B cell (primary cell): ENCODE measurements around the gene PIK3C3. TPM values are rescaled to one million over a fixed set of nuclear protein-coding genes. Genes with fewer than 3 reads are reported as not detected.

Experiments used
- ATAC-seq: fragments of 200-7000 bp; cut with Tn5 transposase; one replicate; pipeline ENCODE4 v1.10.0; 2021; ENCODE audit warnings: low read depth, mild to moderate bottlenecking, moderate number of reproducible peaks, moderate library complexity
- CTCF ChIA-PET: fragments of 350-600 bp; sonication (Branson Sonifier 250); formaldehyde crosslinking; loops from one replicate; lab custom pipeline; 2021; ENCODE audit warnings: antibody characterized with exemption, inconsistent platforms; lab: Charles Lee
- POLR2A ChIA-PET: fragments of 350-600 bp; sonication (Branson Sonifier 250); formaldehyde crosslinking; loops from one replicate; lab custom pipeline; 2021; ENCODE audit warnings: antibody characterized with exemption; lab: Charles Lee
- DNase-seq: peaks from one replicate; pipeline ENCODE4 v3.0.0; 2013
- H2AFZ ChIP-seq: 2 replicates; pipeline ENCODE4 v1.6.1; 2012; ENCODE audit warnings: mild to moderate bottlenecking, low read depth, low read length; ENCODE audit not compliant: insufficient read depth, poor library complexity, severe bottlenecking
- H3K27ac ChIP-seq, 2 donors: 1 replicate in 1 of 2; 2 replicates in 1 of 2; pipeline ENCODE4 v1.5.1; 2012 to 2013; ENCODE audit warnings: low read length in 2 of 2, mild to moderate bottlenecking in 2 of 2, moderate library complexity in 1 of 2
- H3K27me3 ChIP-seq, 4 experiments: fragments of 200-600 bp in 1 of 4; sonication (generic) in 1 of 4; replicated peaks in 1 of 4; 1 replicate in 2 of 4; 2 replicates in 2 of 4; pipeline versions ENCODE4 v1.6.1 to v1.7.0; 2013 to 2016; ENCODE audit warnings: low read length in 3 of 4, mild to moderate bottlenecking in 2 of 4, mixed read lengths in 1 of 4, moderate library complexity in 1 of 4; ENCODE audit not compliant: insufficient read depth in 4 of 4, control insufficient read depth in 3 of 4; ENCODE audit errors: control extremely low read depth in 1 of 4
- H3K36me3 ChIP-seq, 2 experiments: replicated peaks in 1 of 2; 1 replicate in 1 of 2; 2 replicates in 1 of 2; pipeline versions ENCODE4 v1.6.1 to v1.7.1; 2013; ENCODE audit warnings: low read length in 1 of 2; ENCODE audit not compliant: insufficient read depth in 2 of 2, control insufficient read depth in 1 of 2; ENCODE audit errors: control extremely low read depth in 1 of 2, extremely low read depth in 1 of 2
- H3K4me1 ChIP-seq, 2 donors: fragments of 200-600 bp in 1 of 2; sonication (generic) in 1 of 2; 1 replicate in 1 of 2; 2 replicates in 1 of 2; pipeline versions ENCODE4 v1.5.1 to v1.6.1; 2013 to 2017; ENCODE audit warnings: low read length in 2 of 2; ENCODE audit not compliant: control insufficient read depth in 2 of 2, insufficient read depth in 2 of 2
- H3K4me2 ChIP-seq: replicated peaks from 2 replicates; pipeline ENCODE3; 2012; ENCODE audit warnings: mild to moderate bottlenecking, low read depth, low read length; ENCODE audit not compliant: poor library complexity, severe bottlenecking
- H3K4me3 ChIP-seq, 5 experiments: fragments of 200-600 bp in 1 of 5; sonication (generic) in 1 of 5; 1 replicate in 3 of 5; 2 replicates in 2 of 5; pipeline versions ENCODE4 v1.5.1 to v1.7.0; 2011 to 2016; ENCODE audit warnings: low read length in 4 of 5, mild to moderate bottlenecking in 4 of 5, low read depth in 2 of 5, control low read depth in 1 of 5, moderate library complexity in 1 of 5; ENCODE audit not compliant: insufficient read depth in 1 of 5; ENCODE audit errors: control extremely low read depth in 1 of 5, extremely low read depth in 1 of 5
- H3K79me2 ChIP-seq: fragments of 200-600 bp; sonication (generic); one replicate; pipeline ENCODE4 v1.6.0; 2016; ENCODE audit warnings: low read length; ENCODE audit not compliant: control insufficient read depth, insufficient read depth
- H3K9ac ChIP-seq: fragments of 200-600 bp; sonication (generic); 2 replicates; pipeline ENCODE4 v1.6.1; 2017; ENCODE audit warnings: mild to moderate bottlenecking, low read length, moderate library complexity
- H3K9me3 ChIP-seq, 3 donors: one replicate each; pipeline versions ENCODE4 v1.6.1 to v1.7.1; 2013; ENCODE audit warnings: low read length in 2 of 3; ENCODE audit not compliant: control insufficient read depth in 2 of 3, insufficient read depth in 1 of 3; ENCODE audit errors: control extremely low read depth in 1 of 3
- H4K20me1 ChIP-seq: 2 replicates; pipeline ENCODE4 v1.6.0; 2012; ENCODE audit warnings: mild to moderate bottlenecking, low read length; ENCODE audit not compliant: insufficient read depth, control insufficient read depth, poor library complexity, severe bottlenecking
- H3K27ac Mint-ChIP-seq: one replicate; pipeline ENCODE4 v1.8.0; 2021; ENCODE audit warnings: mixed read lengths
- H3K27me3 Mint-ChIP-seq: one replicate; pipeline ENCODE4 v1.8.0; 2021; ENCODE audit warnings: mixed read lengths
- H3K4me1 Mint-ChIP-seq: one replicate; pipeline ENCODE4 v1.8.0; 2021; ENCODE audit warnings: mixed read lengths
- H3K4me3 Mint-ChIP-seq: one replicate; pipeline ENCODE4 v1.8.0; 2021; ENCODE audit warnings: mixed read lengths
- H3K9me3 Mint-ChIP-seq: one replicate; pipeline ENCODE4 v1.8.0; 2022; ENCODE audit warnings: mixed read lengths; ENCODE audit not compliant: insufficient read depth
- EZH2 ChIP-seq: IDR thresholded peaks from 2 replicates; pipeline ENCODE4 v1.6.1; 2012; ENCODE audit warnings: borderline replicate concordance, low read depth, mild to moderate bottlenecking, moderate library complexity, low read length; ENCODE audit not compliant: insufficient read depth, poor library complexity, severe bottlenecking
- WGBS: methylation state at CpG from one replicate; pipeline ENCODE4 v1.1.5; 2013; ENCODE audit warnings: missing lambda C conversion rate; ENCODE audit not compliant: insufficient coverage; 5-methylcytosine and 5-hydroxymethylcytosine counted together
- intact Hi-C: fragments of 100-400 bp; cut with micrococcal nuclease; formaldehyde crosslinking; loops from one replicate; pipeline ENCODE4 v1.10.0; 2022
- polyA plus RNA-seq: library from polyadenylated mRNA; depleted of rRNA; stranded (reverse); fragments of >200 nt; gene quantifications from 2 replicates; pipeline ENCODE4 v1.2.3, GENCODE V29; 2012
- total RNA-seq, 2 donors: library from RNA; stranded (reverse); fragments of 120-200 nt in 1 of 2; gene quantifications; 1 replicate in 1 of 2; 2 replicates in 1 of 2; pipeline versions ENCODE4 v1.2.3 to v1.2.4, GENCODE V29; 2013 to 2022
- TF ChIP-seq, protein P1 (sequence below): fragments of 200-600 bp; IDR thresholded peaks from one replicate; pipeline ENCODE4 v1.8.0; 2022; ENCODE audit warnings: antibody characterized with exemption, mild to moderate bottlenecking

Gene PIK3C3
- total and polyA plus RNA-seq, 2 donors (not counting 1 experiment from before 2014, with no cell fraction given), result 13.3 to 87.9 TPM

DNA sequence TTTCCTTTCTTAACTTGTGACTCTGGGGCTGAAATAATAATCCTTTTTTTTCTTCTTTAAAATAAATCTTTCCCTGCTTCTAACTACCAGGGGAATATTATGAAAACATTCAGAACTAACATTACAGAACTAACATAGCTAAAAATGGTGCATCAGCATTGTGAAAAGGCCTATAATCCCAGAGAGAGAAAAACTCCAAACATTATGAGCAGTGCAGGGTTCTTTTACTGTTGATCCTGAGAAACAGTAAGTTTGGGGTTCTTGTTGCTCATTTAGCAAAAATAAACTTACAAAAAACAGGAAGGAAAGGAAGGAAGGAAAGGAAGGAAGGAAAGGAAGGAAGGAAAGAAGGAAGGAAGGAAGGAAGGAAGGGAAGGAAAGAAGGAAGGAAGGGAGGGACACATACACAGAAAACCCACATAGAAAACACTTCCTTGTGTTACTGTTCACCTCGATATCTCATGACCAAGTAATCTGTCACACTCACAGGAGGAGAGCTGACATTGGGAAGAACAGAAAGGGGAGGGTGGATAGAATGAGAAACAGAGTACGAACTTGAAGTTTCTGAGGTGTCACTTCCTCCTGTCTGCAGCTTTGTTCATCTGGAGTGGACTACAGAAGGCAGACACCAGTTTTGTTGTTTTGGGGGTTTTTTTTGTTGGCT, 18.4 kb upstream of the PIK3C3 start:
- POLR2A ChIA-PET, result no interaction called here

DNA sequence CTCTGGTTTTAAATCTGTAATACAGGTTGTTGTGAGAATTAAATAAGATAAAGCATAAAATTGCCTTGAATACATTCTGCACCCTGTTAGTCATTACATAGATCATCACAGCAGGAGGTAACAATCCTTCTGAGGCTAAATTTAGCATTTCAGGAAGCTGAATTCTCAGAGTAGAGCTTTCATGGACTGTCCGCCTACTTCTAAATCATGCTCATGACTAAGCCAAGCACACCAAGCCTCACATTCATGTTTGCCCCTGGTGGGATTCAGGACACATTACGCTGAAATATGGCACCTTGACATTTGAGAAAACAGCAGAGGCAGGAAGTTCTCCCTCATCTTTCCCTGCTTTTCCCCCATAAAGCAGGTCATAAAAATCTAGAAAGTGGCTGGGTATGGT, 16.6 kb upstream of the PIK3C3 start:
- TF ChIP-seq, protein P1, sequence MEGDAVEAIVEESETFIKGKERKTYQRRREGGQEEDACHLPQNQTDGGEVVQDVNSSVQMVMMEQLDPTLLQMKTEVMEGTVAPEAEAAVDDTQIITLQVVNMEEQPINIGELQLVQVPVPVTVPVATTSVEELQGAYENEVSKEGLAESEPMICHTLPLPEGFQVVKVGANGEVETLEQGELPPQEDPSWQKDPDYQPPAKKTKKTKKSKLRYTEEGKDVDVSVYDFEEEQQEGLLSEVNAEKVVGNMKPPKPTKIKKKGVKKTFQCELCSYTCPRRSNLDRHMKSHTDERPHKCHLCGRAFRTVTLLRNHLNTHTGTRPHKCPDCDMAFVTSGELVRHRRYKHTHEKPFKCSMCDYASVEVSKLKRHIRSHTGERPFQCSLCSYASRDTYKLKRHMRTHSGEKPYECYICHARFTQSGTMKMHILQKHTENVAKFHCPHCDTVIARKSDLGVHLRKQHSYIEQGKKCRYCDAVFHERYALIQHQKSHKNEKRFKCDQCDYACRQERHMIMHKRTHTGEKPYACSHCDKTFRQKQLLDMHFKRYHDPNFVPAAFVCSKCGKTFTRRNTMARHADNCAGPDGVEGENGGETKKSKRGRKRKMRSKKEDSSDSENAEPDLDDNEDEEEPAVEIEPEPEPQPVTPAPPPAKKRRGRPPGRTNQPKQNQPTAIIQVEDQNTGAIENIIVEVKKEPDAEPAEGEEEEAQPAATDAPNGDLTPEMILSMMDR, result no peak
- TF ChIP-seq EZH2, result no peak
- H3K4me1 ChIP-seq, result peaks cover 0 to 3% of the 10 kb centered on the region in 2 donors
- H3K4me2 ChIP-seq, result no peak overlapping the region
- peaks cover 0 to 5% (median 0%) of the 10 kb centered on the region in 3 donors for H3K9me3 ChIP-seq
- H3K9ac ChIP-seq, result no peak overlapping the region
- ATAC-seq (no peak), DNase-seq (no peak)
- no peak overlapping the region for H2AFZ ChIP-seq
- no peak overlapping the region for H3K4me3 ChIP-seq
- no peak overlapping the region for H3K27ac ChIP-seq
- H3K9me3 Mint-ChIP-seq, result no peaks in the 10 kb centered on the region
- CTCF ChIA-PET, result no interaction called here
- H3K27me3 ChIP-seq, result peaks cover 0 to 7% (median 2%) of the 10 kb centered on the region in 4 experiments
- H3K27ac Mint-ChIP-seq, result no peak overlapping the region
- no peaks in the 10 kb centered on the region for H3K4me1 Mint-ChIP-seq
- H3K79me2 ChIP-seq, result no peaks in the 10 kb centered on the region
- no peaks in the 10 kb centered on the region for H3K36me3 ChIP-seq
- H3K4me3 Mint-ChIP-seq, result no peak overlapping the region
- POLR2A ChIA-PET, result no interaction called here
- WGBS, result 100% methylated on average over 2 of the region's 2 CpGs
- intact Hi-C loops, result no loop called here
- no peaks in the 10 kb centered on the region for H4K20me1 ChIP-seq
- H3K27me3 Mint-ChIP-seq, result peaks cover 29% of the 10 kb centered on the region

More for the DNA sequence above, 18.4 kb upstream of the PIK3C3 start:
- no peaks in the 10 kb centered on the region for H4K20me1 ChIP-seq
- Mint-ChIP-seq H3K27ac (no peak overlapping the region), H3K27me3 (peaks cover 29% of the 10 kb centered on the region), H3K9me3 (peaks cover 2% of the 10 kb centered on the region), H3K4me3 (no peak overlapping the region), H3K4me1 (no peaks in the 10 kb centered on the region)
- no peak overlapping the region for H2AFZ ChIP-seq
- WGBS, result 14% methylated on average over 1 of the region's 2 CpGs
- H3K9me3 ChIP-seq, result peaks cover 0 to 5% (median 0%) of the 10 kb centered on the region in 3 donors
- no peaks in the 10 kb centered on the region for H3K36me3 ChIP-seq
- ATAC-seq, result no peak
- H3K4me2 ChIP-seq, result no peak overlapping the region
- intact Hi-C loops, result no loop called here
- H3K4me3 ChIP-seq, result no peak overlapping the region
- no peaks in the 10 kb centered on the region for H3K79me2 ChIP-seq
- H3K27me3 ChIP-seq, result peaks cover 0 to 12% (median 2%) of the 10 kb centered on the region in 4 experiments
- CTCF ChIA-PET, result no interaction called here
- H3K4me1 ChIP-seq, result peaks cover 0 to 3% of the 10 kb centered on the region in 2 donors
- TF ChIP-seq EZH2, result no peak
- TF ChIP-seq, protein P1, result no peak
- no peak overlapping the region for H3K9ac ChIP-seq
- no peak overlapping the region for H3K27ac ChIP-seq
- DNase-seq, result no peak
